Measurements from ENCODE around the gene ZBTB1. TPM values are rescaled to one million over a fixed set of nuclear protein-coding genes. Genes with fewer than 3 reads are reported as not detected.

The ZBTB1 gene
- total and polyA plus RNA-seq, 12 donors, result 15.1 to 38.1 (median 28.2) TPM

DNA sequence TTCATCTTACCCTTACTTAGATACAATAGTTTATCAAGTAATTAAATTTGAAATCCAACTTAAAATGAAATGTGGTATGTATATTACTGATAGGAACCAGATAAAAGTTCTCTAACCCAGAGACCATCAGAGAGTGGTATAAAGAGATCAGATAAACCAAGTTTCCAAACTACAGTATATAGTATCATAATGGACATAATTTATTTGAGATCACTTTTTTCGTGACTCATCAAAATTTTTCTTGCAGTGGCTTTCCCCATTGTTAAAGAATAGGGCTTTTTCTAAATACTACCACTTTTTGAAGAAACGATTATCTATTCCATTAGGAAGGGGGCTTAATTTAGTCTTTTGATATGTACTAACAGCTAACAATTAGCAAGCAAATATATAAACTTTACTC lies 20.8 kb downstream of the ZBTB1 start:
- Histone ChIP-seq H3K4me1 (replicated peaks in 1 of 2) (no peaks in the 10 kb centered on the region), H3K27ac (no peak overlapping the region), H3K4me3 (no peak overlapping the region), H3K27me3 (no peaks in the 10 kb centered on the region), H3K9me3 (replicated peaks in 1 of 3) (no peaks in the 10 kb centered on the region), H3K36me3 (replicated peaks in 1 of 2) (peaks cover 0 to 12% of the 10 kb centered on the region in 2 donors)
- DNase-seq, result no peak
- no peak for TF ChIP-seq POLR2A (IDR thresholded peaks at IDR 0.05)
- TF ChIP-seq, protein P1, sequence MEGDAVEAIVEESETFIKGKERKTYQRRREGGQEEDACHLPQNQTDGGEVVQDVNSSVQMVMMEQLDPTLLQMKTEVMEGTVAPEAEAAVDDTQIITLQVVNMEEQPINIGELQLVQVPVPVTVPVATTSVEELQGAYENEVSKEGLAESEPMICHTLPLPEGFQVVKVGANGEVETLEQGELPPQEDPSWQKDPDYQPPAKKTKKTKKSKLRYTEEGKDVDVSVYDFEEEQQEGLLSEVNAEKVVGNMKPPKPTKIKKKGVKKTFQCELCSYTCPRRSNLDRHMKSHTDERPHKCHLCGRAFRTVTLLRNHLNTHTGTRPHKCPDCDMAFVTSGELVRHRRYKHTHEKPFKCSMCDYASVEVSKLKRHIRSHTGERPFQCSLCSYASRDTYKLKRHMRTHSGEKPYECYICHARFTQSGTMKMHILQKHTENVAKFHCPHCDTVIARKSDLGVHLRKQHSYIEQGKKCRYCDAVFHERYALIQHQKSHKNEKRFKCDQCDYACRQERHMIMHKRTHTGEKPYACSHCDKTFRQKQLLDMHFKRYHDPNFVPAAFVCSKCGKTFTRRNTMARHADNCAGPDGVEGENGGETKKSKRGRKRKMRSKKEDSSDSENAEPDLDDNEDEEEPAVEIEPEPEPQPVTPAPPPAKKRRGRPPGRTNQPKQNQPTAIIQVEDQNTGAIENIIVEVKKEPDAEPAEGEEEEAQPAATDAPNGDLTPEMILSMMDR (IDR thresholded peaks at IDR 0.05), result no peak
- WGBS, 4 donors, result 92 to 98% (median 95%) methylated on average over 2 of the region's 2 CpGs
- intact Hi-C loops (cut with DNase I), result no loop called here

DNA sequence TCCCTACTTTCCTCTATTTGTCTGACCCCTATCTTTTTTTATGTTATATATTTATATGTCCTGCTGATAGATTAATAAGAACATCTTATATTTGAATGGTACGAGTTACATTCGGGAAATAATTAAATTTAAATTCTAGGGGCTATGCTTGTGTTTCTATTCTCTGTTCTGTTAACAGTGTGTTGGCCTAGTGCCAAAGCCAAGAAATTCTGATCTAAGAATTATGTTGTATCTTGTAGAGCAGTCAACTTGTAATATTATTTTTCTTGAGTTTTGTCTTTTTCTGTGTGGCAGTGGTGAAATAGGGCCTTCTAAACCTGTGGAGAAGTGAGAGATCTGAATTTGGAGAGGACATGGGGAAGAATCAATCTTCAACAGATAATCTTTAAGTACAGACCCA lies 27.0 kb downstream of the ZBTB1 start:
- Histone ChIP-seq H3K27ac (no peak overlapping the region), H3K4me1 (replicated peaks in 1 of 2) (no peaks in the 10 kb centered on the region), H3K9me3 (replicated peaks in 1 of 3) (no peaks in the 10 kb centered on the region), H3K27me3 (no peaks in the 10 kb centered on the region), H3K4me3 (no peak overlapping the region), H3K36me3 (replicated peaks in 1 of 2) (no peaks in the 10 kb centered on the region)
- WGBS, 4 donors, result 71 to 86% (median 78%) methylated on average over 2 of the region's 2 CpGs
- intact Hi-C loops (cut with DNase I), result no loop called here
- no peak for DNase-seq
- no peak for TF ChIP-seq POLR2A (IDR thresholded peaks at IDR 0.05)
- TF ChIP-seq, protein P1 (IDR thresholded peaks at IDR 0.05), result no peak

DNA sequence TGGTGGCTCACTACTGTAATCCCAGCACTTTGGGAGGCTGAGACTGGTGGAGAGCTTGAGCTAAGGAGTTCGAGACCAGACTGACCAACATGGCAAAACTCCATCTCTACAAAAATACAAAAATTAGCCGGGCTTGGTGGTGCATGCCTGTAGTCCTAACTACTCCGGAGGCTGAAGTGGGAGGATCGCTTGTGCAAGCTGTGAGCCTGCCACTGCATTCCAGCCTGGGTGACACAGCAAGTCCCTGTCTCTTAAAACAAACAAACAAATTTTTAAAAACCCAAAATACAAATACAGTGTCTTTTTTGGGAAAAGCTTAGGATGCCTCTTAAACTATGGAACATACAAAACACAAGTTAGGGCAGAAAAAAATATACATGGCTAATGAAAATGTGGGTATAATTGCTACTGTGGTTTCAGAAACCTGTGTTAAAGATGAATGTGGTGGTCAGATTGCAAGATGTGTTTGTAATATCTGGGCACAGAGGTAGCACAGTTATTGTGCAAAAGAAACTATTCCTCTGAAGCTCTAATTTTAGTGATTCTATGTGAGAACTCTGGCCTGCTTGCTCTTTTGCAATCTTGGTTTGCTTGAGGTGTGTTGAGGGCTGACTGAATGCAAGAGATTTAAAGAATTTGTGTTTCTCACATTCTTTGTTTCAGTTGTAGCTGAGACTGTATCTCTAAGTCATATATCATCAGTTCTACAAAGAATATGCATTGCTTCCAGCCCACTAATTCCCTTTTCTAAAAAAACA lies 32.1 kb downstream of the ZBTB1 start:
- no peak for DNase-seq
- H3K9me3 ChIP-seq (replicated peaks in 1 of 3), result no peaks in the 10 kb centered on the region
- TF ChIP-seq, protein P1 (IDR thresholded peaks at IDR 0.05), result no peak
- no peak for TF ChIP-seq POLR2A (IDR thresholded peaks at IDR 0.05)
- H3K4me3 ChIP-seq, result no peak overlapping the region
- WGBS, 4 donors, result 77 to 85% (median 81%) methylated on average over 4 of the region's 4 CpGs
- intact Hi-C loops (cut with DNase I), result no loop called here
- H3K27ac ChIP-seq, result no peak overlapping the region
- H3K27me3 ChIP-seq, result no peaks in the 10 kb centered on the region
- H3K4me1 ChIP-seq (replicated peaks in 1 of 2), result peaks cover 0 to 12% of the 10 kb centered on the region in 2 donors
- H3K36me3 ChIP-seq (replicated peaks in 1 of 2), result no peaks in the 10 kb centered on the region

DNA sequence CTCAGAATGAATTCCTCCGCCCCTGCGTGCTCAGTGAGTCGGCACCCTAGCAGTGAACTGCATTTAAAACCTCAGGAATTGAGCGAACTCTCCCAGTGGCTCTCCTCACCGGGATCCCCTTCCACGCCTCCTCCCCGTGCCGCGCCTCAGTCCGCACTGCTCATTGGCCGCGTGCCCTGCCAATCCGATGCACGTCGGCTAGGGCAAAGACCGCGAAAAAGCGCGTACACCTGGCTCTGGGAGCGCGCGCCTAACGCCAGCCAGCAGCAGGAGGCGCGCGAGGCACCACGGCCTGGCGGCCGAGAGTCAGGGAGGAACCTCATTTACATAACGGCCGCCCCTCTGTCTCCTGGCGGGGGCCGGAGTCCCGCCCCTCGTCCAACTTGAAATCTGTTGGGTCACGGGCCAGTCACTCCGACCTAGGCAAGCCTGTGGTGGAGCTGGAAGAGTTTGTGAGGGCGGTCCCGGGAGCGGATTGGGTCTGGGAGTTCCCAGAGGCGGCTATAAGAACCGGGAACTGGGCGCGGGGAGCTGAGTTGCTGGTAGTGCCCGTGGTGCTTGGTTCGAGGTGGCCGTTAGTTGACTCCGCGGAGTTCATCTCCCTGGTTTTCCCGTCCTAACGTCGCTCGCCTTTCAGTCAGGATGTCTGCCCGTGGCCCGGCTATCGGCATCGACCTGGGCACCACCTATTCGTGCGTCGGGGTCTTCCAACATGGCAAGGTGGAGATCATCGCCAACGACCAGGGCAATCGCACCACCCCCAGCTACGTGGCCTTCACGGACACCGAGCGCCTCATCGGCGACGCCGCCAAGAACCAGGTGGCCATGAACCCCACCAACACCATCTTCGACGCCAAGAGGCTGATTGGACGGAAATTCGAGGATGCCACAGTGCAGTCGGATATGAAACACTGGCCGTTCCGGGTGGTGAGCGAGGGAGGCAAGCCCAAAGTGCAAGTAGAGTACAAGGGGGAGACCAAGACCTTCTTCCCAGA lies 35.9 kb downstream of the ZBTB1 start, which contains the start of gene HSPA2:
Gene HSPA2 (plus strand): TSS at position 534 of the 995 bp plus-strand sequence. CDS start 109 bp downstream, at position 643.
- peak; percentile 79 to 92 for TF ChIP-seq POLR2A (IDR thresholded peaks at IDR 0.05)
- TF ChIP-seq, protein P1 (IDR thresholded peaks at IDR 0.05), result peak; percentile 63 to 92 (median 80)
- Histone ChIP-seq H3K27me3 (no peaks in the 10 kb centered on the region), H3K27ac (peak within 1 kb of the TSS; percentile 35 to 88 (median 81)), H3K4me1 (replicated peaks in 1 of 2) (peaks cover 0 to 12% of the 10 kb centered on the region in 2 donors), H3K9me3 (replicated peaks in 1 of 3) (no peaks in the 10 kb centered on the region), H3K36me3 (replicated peaks in 1 of 2) (no peaks in the 10 kb centered on the region), H3K4me3 (peak within 1 kb of the TSS; percentile 5 to 63 (median 38))
- intact Hi-C loops (cut with DNase I), result loop anchor here (5.0 kb wide), 1 partner anchor 92 kb away; no protein-coding TSS in a partner anchor
- peak; percentile 99 to 100 (median 99) for DNase-seq
- 6 to 16% (median 10%) methylated on average over 35 to 79 of the region's 79 CpGs for WGBS, 4 donors

Measured in adrenal gland (tissue), 12 donors.